Fibroblast of skin of back (primary cell): ENCODE data around the gene PLPP4.

Source experiments
- DNase-seq: peaks from one replicate; pipeline ENCODE4 v3.0.0-alpha.2; 2013

PLPP4 gene

GRCh38 chr10:120521880-120522279 lies 64.9 kb downstream of the PLPP4 start:
- DNase-seq: no peak

DNA sequence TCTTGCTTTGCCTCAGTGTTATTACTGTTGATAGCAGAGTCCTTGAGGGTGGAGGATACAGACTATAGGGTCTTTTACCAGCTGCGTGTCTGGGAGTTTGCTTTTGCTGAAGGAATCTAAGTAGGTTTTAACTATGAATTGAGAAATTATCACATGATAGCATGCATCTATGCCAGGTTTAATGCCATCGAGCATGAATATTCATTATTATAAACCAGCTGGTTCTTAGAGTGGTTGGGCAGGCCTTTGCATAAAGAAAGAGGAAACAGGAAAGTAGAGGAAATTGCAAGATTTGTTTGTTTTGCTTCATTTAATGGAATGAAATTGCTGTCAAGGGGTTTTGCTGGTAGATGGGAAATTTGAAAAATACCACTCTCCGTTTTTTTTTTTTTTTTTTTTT lies 70.7 kb downstream of the PLPP4 start:
- no peak for DNase-seq

- DNase-seq: no peak
Observed at GRCh38 chr10:120530699-120531098, 73.7 kb downstream of the PLPP4 start.

DNA sequence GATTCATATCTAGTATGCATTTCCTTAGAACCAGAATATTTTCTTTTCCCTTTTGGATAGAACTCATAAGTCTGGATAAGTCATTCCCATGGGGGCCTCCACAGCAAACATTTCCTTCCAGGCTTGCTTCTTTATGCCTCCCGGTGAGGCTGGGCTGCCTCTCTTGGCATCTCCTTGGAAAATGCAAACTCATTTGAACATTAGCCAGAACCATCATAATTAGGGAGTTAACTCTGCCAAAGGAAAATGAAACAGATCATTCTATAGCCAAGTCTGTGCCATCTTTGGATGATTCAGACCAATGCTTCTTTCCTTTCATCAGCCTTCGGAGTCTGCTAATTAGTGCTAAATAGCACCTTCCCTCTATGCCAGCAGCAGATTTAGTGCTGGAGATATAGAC lies 81.1 kb downstream of the PLPP4 start:
- DNase-seq: no peak

GRCh38 chr10:120539076-120539475 lies 82.0 kb downstream of the PLPP4 start:
- DNase-seq: no peak

GRCh38 chr10:120540486-120540885 lies 83.5 kb downstream of the PLPP4 start:
- DNase-seq: no peak

DNA sequence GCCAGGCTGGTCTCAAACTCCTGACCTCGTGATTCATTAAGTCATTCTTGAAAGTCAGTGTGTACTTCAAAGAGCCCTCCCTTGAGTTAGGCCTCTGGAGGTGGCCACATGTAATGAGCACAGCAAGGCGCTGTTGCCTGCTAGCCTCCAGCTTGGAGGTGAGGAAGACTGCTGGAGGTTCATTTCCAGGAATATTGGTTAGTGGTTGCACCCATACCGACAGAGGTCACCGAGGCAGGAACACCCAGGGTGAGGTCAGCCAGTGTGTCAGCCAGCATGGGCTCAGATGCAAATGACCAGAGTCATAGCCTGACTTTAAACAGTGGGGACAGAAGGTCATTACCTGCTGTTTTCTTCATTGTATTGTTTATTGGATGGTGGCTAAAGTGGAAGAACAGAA lies 85.0 kb downstream of the PLPP4 start:
- no peak for DNase-seq

GRCh38 chr10:120542591-120542990 lies 85.6 kb downstream of the PLPP4 start:
- DNase-seq: no peak

DNA sequence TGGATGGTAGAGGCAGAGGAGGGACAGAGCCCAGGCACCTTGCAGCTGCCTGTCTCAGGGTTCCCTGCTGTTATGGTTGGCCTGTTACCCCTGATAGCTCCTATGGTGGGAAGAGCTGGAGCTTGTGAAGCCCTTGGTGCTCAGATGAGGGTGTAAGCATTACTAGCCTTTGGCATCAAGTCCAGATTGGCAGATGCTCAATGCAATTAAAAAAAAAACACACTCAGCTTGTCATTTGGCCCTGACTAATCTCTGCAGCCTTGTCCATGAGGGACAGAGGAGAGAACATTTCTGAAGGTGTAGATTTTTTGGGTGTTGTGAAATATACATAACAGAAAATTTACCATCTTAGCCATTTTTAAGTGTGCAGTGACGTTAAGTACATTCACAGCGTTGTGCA lies 86.3 kb downstream of the PLPP4 start:
- no peak for DNase-seq

GRCh38 chr10:120548210-120548609 lies 91.2 kb downstream of the PLPP4 start:
- DNase-seq: no peak

DNA sequence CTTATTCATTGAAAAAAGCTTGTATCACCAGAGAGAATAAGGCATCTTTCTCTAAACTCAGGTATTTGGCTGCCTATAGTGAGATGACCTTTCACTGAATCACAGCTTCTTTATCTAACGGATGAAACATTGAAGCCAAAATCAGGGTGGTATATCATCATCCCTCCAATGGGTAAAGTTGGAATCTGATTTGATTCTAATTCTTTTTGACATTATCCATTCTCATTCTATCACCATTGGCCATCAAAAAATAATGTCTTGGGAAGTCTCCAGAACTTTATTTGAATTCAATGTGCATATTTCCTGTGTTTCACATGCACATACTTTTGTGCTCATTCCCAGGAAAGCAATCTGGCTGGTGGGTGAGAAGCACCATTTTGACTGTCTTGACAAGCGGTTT lies 95.2 kb downstream of the PLPP4 start:
- DNase-seq: no peak

DNA sequence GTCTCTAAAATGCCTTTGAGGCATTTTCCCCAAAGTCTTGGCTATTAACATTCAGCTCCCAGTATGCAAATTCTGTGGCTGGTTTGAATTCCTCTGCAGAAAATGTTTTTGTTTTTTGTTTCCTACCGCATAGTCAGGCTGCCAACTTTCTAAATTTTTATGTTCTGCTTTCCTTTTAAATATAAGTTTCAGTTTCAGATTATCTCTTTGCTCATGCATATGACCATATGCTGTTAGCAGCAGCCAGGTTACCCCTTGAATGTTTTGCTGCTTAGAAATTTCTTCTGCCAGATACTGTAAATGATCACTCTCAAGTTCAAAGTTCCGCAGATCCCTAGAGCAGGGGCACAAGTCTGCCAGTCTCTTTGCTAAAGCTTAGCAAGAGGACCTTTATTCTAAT lies 96.9 kb downstream of the PLPP4 start:
- no peak for DNase-seq

DNA sequence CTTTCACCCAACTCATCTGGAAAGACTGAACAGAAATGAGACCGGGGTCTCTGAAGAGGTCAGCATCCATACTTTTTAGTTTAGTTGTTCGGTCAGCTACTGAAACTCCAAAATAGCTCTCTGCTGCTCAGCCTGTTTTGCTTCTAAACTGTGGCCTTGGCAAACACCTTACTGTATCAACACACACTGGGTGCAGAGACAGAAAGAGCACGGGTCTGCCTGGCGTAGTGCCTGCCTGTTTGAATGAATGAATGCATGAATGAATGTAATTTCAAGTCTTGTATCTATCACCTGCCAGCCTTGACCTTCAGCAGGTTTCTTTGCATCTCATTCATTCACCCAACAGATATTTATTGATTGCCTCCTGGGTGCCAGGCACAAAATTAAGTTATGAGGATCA lies 98.4 kb downstream of the PLPP4 start:
- no peak for DNase-seq

DNA sequence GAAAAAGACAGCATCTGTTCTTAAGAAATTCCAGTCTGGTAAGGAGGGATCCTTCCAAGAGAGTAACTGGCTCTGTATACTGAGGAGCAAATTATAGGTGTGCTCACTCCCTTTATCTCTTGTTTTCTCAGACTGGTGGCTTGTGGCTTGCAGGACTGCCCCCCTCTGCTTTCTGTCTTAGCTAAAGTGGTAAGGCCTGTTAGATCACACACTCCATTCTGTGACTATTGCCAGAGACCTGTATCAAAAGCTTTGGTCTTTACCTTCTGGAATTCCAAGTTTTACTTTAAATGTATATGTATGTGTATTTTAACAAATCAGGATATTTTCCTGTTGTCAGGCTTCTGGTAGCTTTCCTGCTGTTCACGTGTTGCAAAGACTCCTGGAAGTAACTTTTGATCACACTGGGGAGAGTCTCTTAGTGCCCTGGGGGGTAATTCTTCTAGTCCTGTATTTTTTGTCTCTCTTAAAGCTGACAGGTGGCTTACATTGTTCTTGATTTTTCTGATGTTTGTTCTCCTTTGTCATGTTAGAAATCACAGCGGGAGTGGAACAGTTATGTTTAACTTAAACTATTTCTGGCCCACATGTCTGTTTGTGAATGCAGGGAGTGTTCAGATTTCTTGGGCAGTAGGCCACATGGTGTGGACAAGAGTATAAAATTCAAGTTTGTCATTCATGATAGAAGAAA lies 99.0 kb downstream of the PLPP4 start:
- DNase-seq: no peak

DNA sequence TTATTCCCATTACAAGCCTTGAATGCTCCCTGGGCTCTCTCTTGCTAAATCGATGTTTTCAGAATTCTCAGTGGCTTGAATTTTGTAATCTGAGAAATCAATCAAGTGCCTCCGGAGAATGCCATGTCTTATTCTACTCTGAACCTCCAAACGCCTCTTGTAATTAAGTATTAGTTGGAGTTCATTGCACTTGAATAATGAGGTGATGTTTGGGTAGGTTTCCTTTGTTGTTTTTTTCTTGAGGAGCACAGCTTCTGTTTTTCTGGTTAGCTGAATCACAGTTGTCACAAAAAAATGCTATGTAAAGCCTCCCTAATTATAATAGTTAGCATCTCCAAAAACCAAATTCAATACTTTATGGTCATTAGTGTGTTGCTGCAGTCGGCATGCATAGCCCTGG lies 100.3 kb downstream of the PLPP4 start:
- no peak for DNase-seq

DNA sequence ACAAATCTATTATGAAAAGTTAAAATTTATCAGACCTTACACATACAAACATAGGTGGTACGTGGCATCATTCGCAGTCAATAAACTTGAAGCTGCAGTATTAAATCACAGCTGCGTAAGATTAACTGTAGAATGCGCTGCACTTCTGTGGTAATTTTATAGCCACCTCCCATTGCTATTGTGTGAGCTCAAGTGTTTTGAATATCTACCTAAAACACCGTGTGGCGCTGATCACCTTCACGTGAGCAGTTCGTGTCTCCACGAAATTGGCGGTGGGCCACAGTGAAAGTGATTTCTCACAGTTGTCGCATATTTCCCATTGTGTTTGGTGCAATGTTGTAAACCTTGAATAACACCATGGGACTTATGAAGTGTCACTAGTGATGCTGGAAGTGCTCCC lies 102.8 kb downstream of the PLPP4 start:
- no peak for DNase-seq

GRCh38 chr10:120562956-120563355 lies 105.9 kb downstream of the PLPP4 start:
- DNase-seq: no peak

DNA sequence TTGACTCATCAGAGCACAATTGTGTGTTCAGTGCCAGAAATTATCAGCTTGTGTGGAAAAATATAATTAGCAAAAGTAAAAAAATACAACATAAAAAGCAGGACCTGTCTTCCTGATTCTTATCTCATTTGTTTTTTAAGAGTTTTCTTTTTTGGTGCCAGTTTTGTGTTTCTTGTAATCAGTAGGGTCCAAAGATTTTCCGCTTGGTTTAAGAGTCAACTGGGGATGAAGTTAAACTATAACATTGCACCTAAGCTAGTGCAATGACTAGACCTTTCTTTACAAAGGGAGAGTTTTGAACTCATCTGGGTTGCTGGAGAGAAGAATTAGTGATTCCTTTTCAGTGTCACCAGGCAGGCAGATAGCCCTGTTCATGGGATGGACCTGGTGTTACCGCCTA lies 113.4 kb downstream of the PLPP4 start:
- DNase-seq: no peak

GRCh38 chr10:120571266-120571665 lies 114.2 kb downstream of the PLPP4 start:
- no peak for DNase-seq

- no peak for DNase-seq
Observed at GRCh38 chr10:120572307-120572706, 115.3 kb downstream of the PLPP4 start.

GRCh38 chr10:120573355-120573754 lies 116.3 kb downstream of the PLPP4 start:
- no peak for DNase-seq

DNA sequence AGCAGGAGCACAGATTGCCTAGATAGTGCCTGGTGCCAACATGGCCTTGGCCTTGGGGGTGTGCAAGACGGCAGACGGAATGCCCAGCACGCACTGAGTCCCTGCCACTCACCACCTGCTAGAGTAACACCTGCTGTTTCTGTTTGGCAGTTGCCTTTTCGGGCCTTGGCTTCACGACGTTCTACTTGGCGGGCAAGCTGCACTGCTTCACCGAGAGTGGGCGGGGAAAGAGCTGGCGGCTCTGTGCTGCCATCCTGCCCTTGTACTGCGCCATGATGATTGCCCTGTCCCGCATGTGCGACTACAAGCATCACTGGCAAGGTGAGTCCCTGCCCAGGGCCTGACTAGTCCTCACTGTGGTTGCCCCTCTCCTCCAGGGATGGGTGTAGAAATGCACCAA lies 118.0 kb downstream of the PLPP4 start:
- no peak for DNase-seq

DNA sequence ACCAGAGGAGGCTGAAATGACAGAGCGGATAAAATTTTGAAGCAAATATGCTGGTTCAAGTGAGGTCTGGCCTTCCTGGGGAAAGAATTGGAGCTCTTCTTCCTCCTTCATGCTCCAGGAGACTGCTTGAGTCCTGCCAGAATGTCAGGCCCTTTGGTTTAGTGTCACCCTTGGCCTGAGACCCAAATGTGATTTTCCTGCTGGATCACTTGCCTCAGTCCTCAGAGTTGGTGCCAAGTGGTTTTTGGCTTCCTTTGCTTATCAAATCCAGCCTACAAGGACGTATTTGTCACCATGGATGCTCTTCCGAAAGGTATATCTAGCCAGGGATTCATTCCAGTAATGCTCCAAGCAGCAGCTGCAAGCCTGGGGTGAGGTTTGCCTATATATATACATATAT lies 118.4 kb downstream of the PLPP4 start:
- DNase-seq: no peak

- DNase-seq: no peak
Observed at GRCh38 chr10:120578134-120578533, 121.1 kb downstream of the PLPP4 start.

GRCh38 chr10:120578890-120579289 lies 121.9 kb downstream of the PLPP4 start:
- no peak for DNase-seq
